K562 (cell line): ENCODE measurements around the gene COQ2.

Experiments used
- ESRRA ChIP-seq: fragments of 450-650 bp; IDR thresholded peaks from 2 replicates; pipeline ENCODE4 v1.6.1; 2014; ENCODE audit warnings: low read depth, mild to moderate bottlenecking, moderate library complexity, borderline replicate concordance
- FOSL1 ChIP-seq: fragments of 200-800 bp; sonication (Bioruptor generic); conservative IDR thresholded peaks from 2 replicates; pipeline ENCODE4 v1.6.1; 2016; ENCODE audit warnings: missing genetic modification characterization, missing compliant biosample characterization
- FOXJ2 ChIP-seq: fragments of 200-800 bp; sonication (Bioruptor generic); IDR thresholded peaks from 2 replicates; pipeline ENCODE4 v1.6.1; 2016; ENCODE audit warnings: missing genetic modification characterization, missing compliant biosample characterization
- SIRT6 ChIP-seq: IDR thresholded peaks from one replicate; pipeline ENCODE4 v1.6.1; 2012; ENCODE audit warnings: low read depth, mild to moderate bottlenecking, control low read depth, inconsistent platforms, low read length, moderate library complexity
- TF ChIP-seq, protein P1 (sequence below): IDR thresholded peaks from 3 replicates; pipeline ENCODE4 v1.6.1; 2011; ENCODE audit warnings: borderline replicate concordance, mild to moderate bottlenecking; ENCODE audit not compliant: insufficient read length, insufficient read depth
- TF ChIP-seq, protein P2 (sequence below): fragments of 450-650 bp; IDR thresholded peaks from 2 replicates; pipeline ENCODE4 v1.7.0; 2016; ENCODE audit warnings: borderline replicate concordance
- TF ChIP-seq, protein P3 (sequence below), 2 experiments: fragments of 450-650 bp in 1 of 2; sonication (generic) in 1 of 2; formaldehyde crosslinking in 1 of 2; IDR thresholded peaks in 1 of 2; conservative IDR thresholded peaks in 1 of 2; 2 replicates each; pipeline versions ENCODE4 v1.6.1 to v1.8.1; 2016 to 2023; ENCODE audit warnings: mild to moderate bottlenecking in 2 of 2, moderate library complexity in 2 of 2, inconsistent platforms in 1 of 2, missing genetic modification reagents in 1 of 2

DNA sequence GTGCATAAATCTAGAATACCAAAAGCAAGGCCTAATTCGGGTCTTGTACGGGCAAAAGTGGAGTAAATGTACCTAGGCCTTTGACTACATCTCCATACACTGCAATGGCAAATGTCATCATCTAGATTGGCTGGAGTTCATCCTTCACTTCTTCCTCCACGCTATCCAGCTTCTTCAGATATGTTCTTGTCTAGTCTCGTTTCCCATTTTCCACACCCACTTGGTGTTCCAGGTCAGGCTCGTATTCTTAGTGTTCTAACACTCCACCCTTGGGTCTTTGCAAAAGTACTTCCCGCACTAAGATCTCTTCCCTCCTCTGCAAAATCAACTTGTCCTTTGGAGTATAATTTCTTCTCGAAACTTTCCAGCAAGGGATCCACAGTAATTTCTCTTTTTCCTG lies 1.4 kb downstream of the COQ2 start:
- TF ChIP-seq FOXJ2 = no peak
- TF ChIP-seq, protein P1, sequence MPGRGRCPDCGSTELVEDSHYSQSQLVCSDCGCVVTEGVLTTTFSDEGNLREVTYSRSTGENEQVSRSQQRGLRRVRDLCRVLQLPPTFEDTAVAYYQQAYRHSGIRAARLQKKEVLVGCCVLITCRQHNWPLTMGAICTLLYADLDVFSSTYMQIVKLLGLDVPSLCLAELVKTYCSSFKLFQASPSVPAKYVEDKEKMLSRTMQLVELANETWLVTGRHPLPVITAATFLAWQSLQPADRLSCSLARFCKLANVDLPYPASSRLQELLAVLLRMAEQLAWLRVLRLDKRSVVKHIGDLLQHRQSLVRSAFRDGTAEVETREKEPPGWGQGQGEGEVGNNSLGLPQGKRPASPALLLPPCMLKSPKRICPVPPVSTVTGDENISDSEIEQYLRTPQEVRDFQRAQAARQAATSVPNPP = no peak
- TF ChIP-seq SIRT6 = no peak
- TF ChIP-seq, protein P2, sequence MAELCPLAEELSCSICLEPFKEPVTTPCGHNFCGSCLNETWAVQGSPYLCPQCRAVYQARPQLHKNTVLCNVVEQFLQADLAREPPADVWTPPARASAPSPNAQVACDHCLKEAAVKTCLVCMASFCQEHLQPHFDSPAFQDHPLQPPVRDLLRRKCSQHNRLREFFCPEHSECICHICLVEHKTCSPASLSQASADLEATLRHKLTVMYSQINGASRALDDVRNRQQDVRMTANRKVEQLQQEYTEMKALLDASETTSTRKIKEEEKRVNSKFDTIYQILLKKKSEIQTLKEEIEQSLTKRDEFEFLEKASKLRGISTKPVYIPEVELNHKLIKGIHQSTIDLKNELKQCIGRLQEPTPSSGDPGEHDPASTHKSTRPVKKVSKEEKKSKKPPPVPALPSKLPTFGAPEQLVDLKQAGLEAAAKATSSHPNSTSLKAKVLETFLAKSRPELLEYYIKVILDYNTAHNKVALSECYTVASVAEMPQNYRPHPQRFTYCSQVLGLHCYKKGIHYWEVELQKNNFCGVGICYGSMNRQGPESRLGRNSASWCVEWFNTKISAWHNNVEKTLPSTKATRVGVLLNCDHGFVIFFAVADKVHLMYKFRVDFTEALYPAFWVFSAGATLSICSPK = no peak
- TF ChIP-seq, protein P3, sequence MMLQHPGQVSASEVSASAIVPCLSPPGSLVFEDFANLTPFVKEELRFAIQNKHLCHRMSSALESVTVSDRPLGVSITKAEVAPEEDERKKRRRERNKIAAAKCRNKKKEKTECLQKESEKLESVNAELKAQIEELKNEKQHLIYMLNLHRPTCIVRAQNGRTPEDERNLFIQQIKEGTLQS (IDR thresholded peaks at IDR 0.05) = no peak
- TF ChIP-seq, protein P3 (CRISPR knock-in tag; conservative IDR thresholded peaks at IDR 0.05) = no peak
- no peak for TF ChIP-seq ESRRA
- TF ChIP-seq FOSL1 (tag) = no peak
